Thymus (tissue), 14 donors: ENCODE measurements around the gene CNOT6L. TPM values are rescaled to one million over a fixed set of nuclear protein-coding genes. Genes with fewer than 3 reads are reported as not detected.
"Not testable (repeated sequence)": the region's sequence is repeated elsewhere in the genome, so short reads cannot be mapped to it uniquely, and the experiment has no call there.

Experiments
- DNase-seq, 9 donors: peaks; one replicate each; pipeline ENCODE4 v3.0.0-alpha.2; 2013; ENCODE audit warnings: low spot score in 9 of 9, low read depth in 6 of 9, missing footprints in 1 of 9
- H3K27ac ChIP-seq, 2 donors: one replicate each; pipeline ENCODE4 v1.5.1; 2013; ENCODE audit warnings: control low read depth in 1 of 2, low read depth in 1 of 2, low read length in 1 of 2, mild to moderate bottlenecking in 1 of 2, moderate library complexity in 1 of 2
- H3K27me3 ChIP-seq, 2 donors: one replicate each; pipeline ENCODE4 v1.5.1; 2013; ENCODE audit warnings: low read length in 1 of 2; ENCODE audit not compliant: control insufficient read depth in 2 of 2, insufficient read depth in 1 of 2
- H3K36me3 ChIP-seq, 2 donors: one replicate each; pipeline ENCODE4 v1.5.1; 2013; ENCODE audit warnings: low read length in 1 of 2, mild to moderate bottlenecking in 1 of 2, moderate library complexity in 1 of 2; ENCODE audit not compliant: control insufficient read depth in 2 of 2, insufficient read depth in 2 of 2
- H3K4me1 ChIP-seq, 2 donors: one replicate each; pipeline ENCODE4 v1.5.1; 2013; ENCODE audit warnings: low read length in 2 of 2; ENCODE audit not compliant: control insufficient read depth in 2 of 2, insufficient read depth in 2 of 2
- H3K4me3 ChIP-seq, 2 donors: one replicate each; pipeline ENCODE4 v1.5.1; 2013; ENCODE audit warnings: low read length in 2 of 2, control low read depth in 1 of 2, mild to moderate bottlenecking in 1 of 2
- H3K9me3 ChIP-seq, 2 donors: one replicate each; pipeline ENCODE4 v1.5.1; 2013; ENCODE audit warnings: low read length in 1 of 2, mild to moderate bottlenecking in 1 of 2; ENCODE audit not compliant: control insufficient read depth in 2 of 2, insufficient read depth in 1 of 2
- WGBS: extraction: QIAGEN DNeasy Blood & Tissue Kit; methylation state at CpG from one replicate; pipeline ENCODE4 v1.1.7; 2013; 5-methylcytosine and 5-hydroxymethylcytosine counted together
- long read RNA-seq, 10 donors: transcript quantifications; one replicate each; lab custom pipeline, GENCODE V29; 2026
- polyA plus RNA-seq: library from polyadenylated mRNA; stranded (reverse); fragments of 200-250 nt; gene quantifications from one replicate; pipeline ENCODE4 v1.2.3, GENCODE V29; 2013
- total RNA-seq: library from RNA; stranded (reverse); fragments of 120-200 nt; gene quantifications from one replicate; pipeline ENCODE4 v1.2.4, GENCODE V29; 2013
- donor health status: healthy.

The CNOT6L gene
- total RNA-seq: 39.4 TPM
- polyA plus RNA-seq: 28.4 TPM
- long read RNA-seq, donor 1: 0 reads
- long read RNA-seq, donor 2: 0 reads
- long read RNA-seq, donor 3, partial matches to known transcripts: 38 of 40 reads
- long read RNA-seq, donor 3, other reads (novel, unspliced or antisense): 0 of 40 reads
- long read RNA-seq, donor 4, full-length matches to known transcripts: 3 of 3 reads
- long read RNA-seq, donor 4, partial matches to known transcripts: 0 of 3 reads
- long read RNA-seq, donor 4, other reads (novel, unspliced or antisense): 0 of 3 reads
- long read RNA-seq, donor 5, full-length matches to known transcripts: 6 of 248 reads
- long read RNA-seq, donor 5, partial matches to known transcripts: 195 of 248 reads
- long read RNA-seq, donor 5, other reads (novel, unspliced or antisense): 47 of 248 reads
- long read RNA-seq, donor 6, transcript CNOT6L-206 (12 exons, 1,890 nt): major isoform, 5 of 5 reads
- long read RNA-seq, donor 6, partial matches to known transcripts: 0 of 5 reads
- long read RNA-seq, donor 6, other reads (novel, unspliced or antisense): 0 of 5 reads
- long read RNA-seq, donor 7, full-length matches to known transcripts: 4 of 4 reads
- long read RNA-seq, donor 7, partial matches to known transcripts: 0 of 4 reads
- long read RNA-seq, donor 7, other reads (novel, unspliced or antisense): 0 of 4 reads
- long read RNA-seq, donor 8, full-length matches to known transcripts: 4 of 4 reads
- long read RNA-seq, donor 8, partial matches to known transcripts: 0 of 4 reads
- long read RNA-seq, donor 8, other reads (novel, unspliced or antisense): 0 of 4 reads
- long read RNA-seq, donor 9, full-length matches to known transcripts: 5 of 5 reads
- long read RNA-seq, donor 9, partial matches to known transcripts: 0 of 5 reads
- long read RNA-seq, donor 9, other reads (novel, unspliced or antisense): 0 of 5 reads
- long read RNA-seq, donor 10, partial matches to known transcripts: 0 of 2 reads
- long read RNA-seq, donor 10, other reads (novel, unspliced or antisense): 0 of 2 reads

- Histone ChIP-seq H3K9me3 (no peaks in the 10 kb centered on the region), H3K4me1 (peaks cover 6 to 33% of the 10 kb centered on the region in 2 donors), H3K27ac (peak within 1 kb of the TSS; percentile 100), H3K4me3 (peak within 1 kb of the TSS; percentile 93 to 100), H3K27me3 (no peaks in the 10 kb centered on the region), H3K36me3 (no peaks in the 10 kb centered on the region)
- peak in 7 of 9 donors; percentile 75 to 93 (median 77) for DNase-seq
- under 1% methylated on average over 89 of the region's 89 CpGs for WGBS
These were observed at the start of gene CNOT6L for GRCh38 chr4:77818602-77819403. CNOT6L (minus strand) TSS chr4:77819368; CDS start chr4:77819308, 60 bp downstream.

- WGBS: over 99% methylated on average over 3 of the region's 3 CpGs
- peaks cover 4 to 13% of the 10 kb centered on the region in 2 donors for H3K4me1 ChIP-seq
- DNase-seq: no peak
- H3K9me3 ChIP-seq: no peaks in the 10 kb centered on the region
- H3K4me3 ChIP-seq: no peak overlapping the region
- peaks cover 0 to 1% of the 10 kb centered on the region in 2 donors for H3K36me3 ChIP-seq
- H3K27me3 ChIP-seq: no peaks in the 10 kb centered on the region
- H3K27ac ChIP-seq: no peak overlapping the region
These were observed 46.1 kb upstream of the CNOT6L start for GRCh38 chr4:77865259-77865658.

GRCh38 chr4:77863341-77863740 is 44.2 kb upstream of the CNOT6L start:
- peaks cover 4 to 13% of the 10 kb centered on the region in 2 donors for H3K4me1 ChIP-seq
- H3K27ac ChIP-seq: peak overlapping the region; percentile 98 to 99
- not testable (repeated sequence) for H3K27me3 ChIP-seq, DNase-seq, H3K36me3 ChIP-seq, H3K9me3 ChIP-seq
- peak overlapping the region; percentile 86 to 93 for H3K4me3 ChIP-seq
- WGBS: 23% methylated on average over 14 of the region's 14 CpGs

- Histone ChIP-seq H3K9me3 (no peaks in the 10 kb centered on the region), H3K27me3 (no peaks in the 10 kb centered on the region), H3K27ac (peak within 1 kb of the TSS; percentile 98 to 99), H3K4me1 (peaks cover 4 to 13% of the 10 kb centered on the region in 2 donors), H3K36me3 (no peaks in the 10 kb centered on the region), H3K4me3 (peak within 1 kb of the TSS; percentile 86 to 93)
- WGBS: under 1% methylated on average over 33 of the region's 33 CpGs
- peak; percentile 82 to 98 (median 92) for DNase-seq
These were observed 43.5 kb upstream of the CNOT6L start, which contains the start of gene MRPL1 for GRCh38 chr4:77862478-77863216. MRPL1 (plus strand) TSS chr4:77862830; CDS start chr4:77862849, 19 bp downstream.

GRCh38 chr4:77861495-77861894 is 42.3 kb upstream of the CNOT6L start:
- Histone ChIP-seq H3K27ac (peak overlapping the region; percentile 98 to 99), H3K9me3 (no peaks in the 10 kb centered on the region), H3K36me3 (no peaks in the 10 kb centered on the region), H3K27me3 (no peaks in the 10 kb centered on the region), H3K4me1 (peaks cover 4 to 16% of the 10 kb centered on the region in 2 donors), H3K4me3 (peak overlapping the region; percentile 86 to 93)
- no peak for DNase-seq
- WGBS: 91% methylated on average over 1 of the region's 1 CpG

- Histone ChIP-seq H3K36me3 (no peaks in the 10 kb centered on the region), H3K4me1 (peaks cover 4 to 21% of the 10 kb centered on the region in 2 donors), H3K27me3 (no peaks in the 10 kb centered on the region), H3K27ac (no peak overlapping the region), H3K9me3 (no peaks in the 10 kb centered on the region), H3K4me3 (no peak overlapping the region)
- no peak for DNase-seq
- WGBS: 98% methylated on average over 3 of the region's 3 CpGs
These were observed 40.1 kb upstream of the CNOT6L start for GRCh38 chr4:77859256-77859655.

DNA sequence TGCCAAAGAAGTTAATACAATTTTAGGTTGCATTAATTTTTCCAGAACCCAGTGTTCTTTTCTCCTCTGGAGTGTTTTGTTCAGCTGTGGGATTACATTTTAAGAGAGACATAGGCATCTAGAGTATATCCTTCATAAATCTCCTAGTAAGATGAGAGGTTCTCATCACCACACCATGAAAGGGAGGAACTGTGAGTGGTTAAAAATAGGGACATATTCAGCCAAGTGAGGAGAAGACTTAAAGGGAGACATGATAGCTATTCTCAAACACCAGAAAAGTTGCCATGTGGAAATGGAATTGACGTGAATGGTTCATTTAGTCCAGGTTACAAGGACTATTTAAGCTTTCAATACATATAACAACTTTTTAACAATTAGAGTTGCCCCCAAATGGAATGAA is 37.0 kb upstream of the CNOT6L start:
- Histone ChIP-seq H3K9me3 (no peaks in the 10 kb centered on the region), H3K36me3 (no peaks in the 10 kb centered on the region), H3K4me1 (peaks cover 9 to 25% of the 10 kb centered on the region in 2 donors), H3K27ac (no peak overlapping the region), H3K27me3 (no peaks in the 10 kb centered on the region), H3K4me3 (no peak overlapping the region)
- WGBS: 95% methylated on average over 1 of the region's 1 CpG
- no peak for DNase-seq
